ENCODE measurements around the gene TAF1C. TPM values are rescaled to one million over a fixed set of nuclear protein-coding genes. Genes with fewer than 3 reads are reported as not detected.
A peak's percentile ranks its signal among the peaks of the same experiment; 100 is the strongest.

TAF1C gene
- total RNA-seq, 1 experiment from 2014 or later = 54.5 TPM

- no peak for DNase-seq
- Histone ChIP-seq H3K9me2 (replicated peaks; ENCODE audit: insufficient read depth, low read length) (no peaks in the 10 kb centered on the region), H3K9ac (ENCODE audit: low read length) (no peak overlapping the region), H3K79me2 (ENCODE audit: low read length) (no peaks in the 10 kb centered on the region), H3K4me3 (ENCODE audit: low read length) (no peak overlapping the region), H3K27me3 (ENCODE audit: low read length) (no peaks in the 10 kb centered on the region), H3K4me2 (ENCODE audit: low read depth, low read length, poor library complexity, severe bottlenecking) (no peak overlapping the region), H3K36me3 (ENCODE audit: insufficient read depth, low read length) (no peaks in the 10 kb centered on the region), H2AFZ (ENCODE audit: low read length) (no peak overlapping the region), H3K9me3 (ENCODE audit: low read length) (no peaks in the 10 kb centered on the region), H4K20me1 (ENCODE audit: insufficient read depth, low read depth, low read length) (no peaks in the 10 kb centered on the region), H3K27ac (ENCODE audit: low read length) (no peak overlapping the region), H3K4me1 (ENCODE audit: low read length) (peaks cover 4% of the 10 kb centered on the region)
Observed at GRCh38 chr16:84196727-84197394, 10.0 kb upstream of the TAF1C start.

GRCh38 chr16:84196101-84196500, 9.2 kb upstream of the TAF1C start:
- Histone ChIP-seq H3K27me3 (ENCODE audit: low read length) (no peaks in the 10 kb centered on the region), H3K27ac (ENCODE audit: low read length) (no peak overlapping the region), H3K4me1 (ENCODE audit: low read length) (peaks cover 4% of the 10 kb centered on the region), H3K9me2 (replicated peaks; ENCODE audit: insufficient read depth, low read length) (no peaks in the 10 kb centered on the region), H3K4me2 (ENCODE audit: low read depth, low read length, poor library complexity, severe bottlenecking) (no peak overlapping the region), H4K20me1 (ENCODE audit: insufficient read depth, low read depth, low read length) (no peaks in the 10 kb centered on the region), H3K79me2 (ENCODE audit: low read length) (no peaks in the 10 kb centered on the region), H3K36me3 (ENCODE audit: insufficient read depth, low read length) (no peaks in the 10 kb centered on the region), H3K9me3 (ENCODE audit: low read length) (no peaks in the 10 kb centered on the region), H3K9ac (ENCODE audit: low read length) (no peak overlapping the region), H3K4me3 (ENCODE audit: low read length) (no peak overlapping the region), H2AFZ (ENCODE audit: low read length) (no peak overlapping the region)
- DNase-seq = no peak

GRCh38 chr16:84195201-84196093, 8.6 kb upstream of the TAF1C start:
- Histone ChIP-seq H3K4me2 (ENCODE audit: low read depth, low read length, poor library complexity, severe bottlenecking) (no peak overlapping the region), H3K79me2 (ENCODE audit: low read length) (no peaks in the 10 kb centered on the region), H3K36me3 (ENCODE audit: insufficient read depth, low read length) (no peaks in the 10 kb centered on the region), H3K9me2 (replicated peaks; ENCODE audit: insufficient read depth, low read length) (no peaks in the 10 kb centered on the region), H3K4me3 (ENCODE audit: low read length) (no peak overlapping the region), H3K9ac (ENCODE audit: low read length) (no peak overlapping the region), H3K4me1 (ENCODE audit: low read length) (peaks cover 4% of the 10 kb centered on the region), H4K20me1 (ENCODE audit: insufficient read depth, low read depth, low read length) (no peaks in the 10 kb centered on the region), H3K9me3 (ENCODE audit: low read length) (no peaks in the 10 kb centered on the region), H2AFZ (ENCODE audit: low read length) (no peak overlapping the region), H3K27me3 (ENCODE audit: low read length) (no peaks in the 10 kb centered on the region), H3K27ac (ENCODE audit: low read length) (no peak overlapping the region)
- no peak for DNase-seq

GRCh38 chr16:84194470-84195200, 7.8 kb upstream of the TAF1C start:
- Histone ChIP-seq H4K20me1 (ENCODE audit: insufficient read depth, low read depth, low read length) (no peaks in the 10 kb centered on the region), H3K27me3 (ENCODE audit: low read length) (no peaks in the 10 kb centered on the region), H3K4me3 (ENCODE audit: low read length) (no peak overlapping the region), H3K79me2 (ENCODE audit: low read length) (no peaks in the 10 kb centered on the region), H3K9me3 (ENCODE audit: low read length) (no peaks in the 10 kb centered on the region), H3K4me2 (ENCODE audit: low read depth, low read length, poor library complexity, severe bottlenecking) (no peak overlapping the region), H3K9ac (ENCODE audit: low read length) (no peak overlapping the region), H2AFZ (ENCODE audit: low read length) (no peak overlapping the region), H3K36me3 (ENCODE audit: insufficient read depth, low read length) (no peaks in the 10 kb centered on the region), H3K4me1 (ENCODE audit: low read length) (peaks cover 4% of the 10 kb centered on the region), H3K27ac (ENCODE audit: low read length) (no peak overlapping the region), H3K9me2 (replicated peaks; ENCODE audit: insufficient read depth, low read length) (no peaks in the 10 kb centered on the region)
- DNase-seq = peak; percentile 47

- Histone ChIP-seq H4K20me1 (ENCODE audit: insufficient read depth, low read depth, low read length) (no peaks in the 10 kb centered on the region), H2AFZ (ENCODE audit: low read length) (no peak overlapping the region), H3K79me2 (ENCODE audit: low read length) (no peaks in the 10 kb centered on the region), H3K9me2 (replicated peaks; ENCODE audit: insufficient read depth, low read length) (no peaks in the 10 kb centered on the region), H3K4me3 (ENCODE audit: low read length) (no peak overlapping the region), H3K27ac (ENCODE audit: low read length) (no peak overlapping the region), H3K9ac (ENCODE audit: low read length) (no peak overlapping the region), H3K4me1 (ENCODE audit: low read length) (peaks cover 4% of the 10 kb centered on the region), H3K9me3 (ENCODE audit: low read length) (no peaks in the 10 kb centered on the region), H3K36me3 (ENCODE audit: insufficient read depth, low read length) (no peaks in the 10 kb centered on the region), H3K4me2 (ENCODE audit: low read depth, low read length, poor library complexity, severe bottlenecking) (no peak overlapping the region), H3K27me3 (ENCODE audit: low read length) (no peaks in the 10 kb centered on the region)
- no peak for DNase-seq
Observed at GRCh38 chr16:84194018-84194417, 7.2 kb upstream of the TAF1C start.

- no peaks in the 10 kb centered on the region for H3K27me3 ChIP-seq (ENCODE audit: low read length)
- H3K9me3 ChIP-seq (ENCODE audit: low read length) = no peaks in the 10 kb centered on the region
- no peaks in the 10 kb centered on the region for H3K36me3 ChIP-seq (ENCODE audit: insufficient read depth, low read length)
- H3K4me3 ChIP-seq (ENCODE audit: low read length) = no peak overlapping the region
- H3K4me2 ChIP-seq (ENCODE audit: low read depth, low read length, poor library complexity, severe bottlenecking) = no peak overlapping the region
- H3K79me2 ChIP-seq (ENCODE audit: low read length) = no peaks in the 10 kb centered on the region
- no peak for DNase-seq
- H3K27ac ChIP-seq (ENCODE audit: low read length) = no peak overlapping the region
- no peak overlapping the region for H3K9ac ChIP-seq (ENCODE audit: low read length)
- peaks cover 4% of the 10 kb centered on the region for H3K4me1 ChIP-seq (ENCODE audit: low read length)
- no peak overlapping the region for H2AFZ ChIP-seq (ENCODE audit: low read length)
- no peaks in the 10 kb centered on the region for H4K20me1 ChIP-seq (ENCODE audit: insufficient read depth, low read depth, low read length)
- H3K9me2 ChIP-seq (replicated peaks; ENCODE audit: insufficient read depth, low read length) = no peaks in the 10 kb centered on the region
Observed at GRCh38 chr16:84193480-84193879, 6.6 kb upstream of the TAF1C start.

- no peaks in the 10 kb centered on the region for H3K9me3 ChIP-seq (ENCODE audit: low read length)
- no peaks in the 10 kb centered on the region for H3K9me2 ChIP-seq (replicated peaks; ENCODE audit: insufficient read depth, low read length)
- H3K79me2 ChIP-seq (ENCODE audit: low read length) = peaks cover 4% of the 10 kb centered on the region
- H3K4me1 ChIP-seq (ENCODE audit: low read length) = peaks cover 4% of the 10 kb centered on the region
- H3K9ac ChIP-seq (ENCODE audit: low read length) = no peak overlapping the region
- no peak overlapping the region for H3K4me3 ChIP-seq (ENCODE audit: low read length)
- H3K27ac ChIP-seq (ENCODE audit: low read length) = no peak overlapping the region
- H3K27me3 ChIP-seq (ENCODE audit: low read length) = no peaks in the 10 kb centered on the region
- no peak overlapping the region for H2AFZ ChIP-seq (ENCODE audit: low read length)
- no peak overlapping the region for H3K4me2 ChIP-seq (ENCODE audit: low read depth, low read length, poor library complexity, severe bottlenecking)
- DNase-seq = no peak
- H4K20me1 ChIP-seq (ENCODE audit: insufficient read depth, low read depth, low read length) = no peaks in the 10 kb centered on the region
- H3K36me3 ChIP-seq (ENCODE audit: insufficient read depth, low read length) = no peaks in the 10 kb centered on the region
Observed at GRCh38 chr16:84191466-84191865, 4.6 kb upstream of the TAF1C start.
